Embryonic facial prominence (tissue), 1 donor: ENCODE measurements around the gene TMEM80.

Source experiments
- DNase-seq: peaks from one replicate; pipeline ENCODE4 v3.0.0-alpha.2; 2016; ENCODE audit errors: extremely low spot score

Gene TMEM80

GRCh38 chr11:699116-699508, 3.5 kb downstream of the TMEM80 start:
- no peak for DNase-seq

- DNase-seq = no peak
Observed at GRCh38 chr11:699753-700152, 4.1 kb downstream of the TMEM80 start.

- DNase-seq = no peak
Observed at GRCh38 chr11:701741-702461, 6.3 kb downstream of the TMEM80 start.

- DNase-seq = no peak
Observed at GRCh38 chr11:702462-703461, 7.1 kb downstream of the TMEM80 start.

- DNase-seq = no peak
Observed at GRCh38 chr11:703506-703905, 7.9 kb downstream of the TMEM80 start.

GRCh38 chr11:704228-704674, 8.6 kb downstream of the TMEM80 start:
- no peak for DNase-seq

GRCh38 chr11:704781-705645, 9.4 kb downstream of the TMEM80 start:
- no peak for DNase-seq

GRCh38 chr11:705646-706438, 10.2 kb downstream of the TMEM80 start, which contains the start of gene EPS8L2:
EPS8L2 (plus strand) TSS chr11:706231; CDS start chr11:709408, 3,177 bp downstream.
- no peak for DNase-seq

- no peak for DNase-seq
Observed at GRCh38 chr11:706439-706956, 10.9 kb downstream of the TMEM80 start.

- DNase-seq = no peak
Observed at GRCh38 chr11:706957-707816, 11.6 kb downstream of the TMEM80 start.

- no peak for DNase-seq
Observed at GRCh38 chr11:707817-708420, 12.3 kb downstream of the TMEM80 start.

GRCh38 chr11:708511-708910, 12.9 kb downstream of the TMEM80 start:
- no peak for DNase-seq

- no peak for DNase-seq
Observed at GRCh38 chr11:709109-709997, 13.7 kb downstream of the TMEM80 start.

GRCh38 chr11:714436-714835, 18.8 kb downstream of the TMEM80 start:
- DNase-seq = no peak

GRCh38 chr11:719214-720016, 23.8 kb downstream of the TMEM80 start:
- no peak for DNase-seq

GRCh38 chr11:720017-720641, 24.5 kb downstream of the TMEM80 start:
- no peak for DNase-seq
